Measurements from ENCODE around the gene RNU1-3. TPM values are rescaled to one million over a fixed set of nuclear protein-coding genes. Genes with fewer than 3 reads are reported as not detected.
"Not testable (repeated sequence)": the region's sequence is repeated elsewhere in the genome, so short reads cannot be mapped to it uniquely, and the experiment has no call there.

The RNU1-3 gene
- total and polyA plus RNA-seq, 2 of the 8 experiments (the other 6 are each of a cell fraction or from before 2014, with no cell fraction given), result 145 to 1,303 TPM

GRCh38 chr1:16644482-16645270 is 22.1 kb downstream of the RNU1-3 start:
- Histone ChIP-seq H3K9ac (replicated peaks in 1 of 4; ENCODE audit: extremely low read depth in 1 of 4, low read depth in 3 of 4, low read length in 3 of 4) (peak overlapping the region; percentile 53 to 93 (median 79)), H3K4me2 (ENCODE audit: insufficient read depth in 1 of 2, low read depth in 2 of 2, low read length in 2 of 2) (peak overlapping the region; percentile 72 to 92), H4K5ac (ENCODE audit: insufficient read length, low read depth, low read length) (peak overlapping the region; percentile 92), H2BK5ac (ENCODE audit: low read depth, low read length) (peak overlapping the region; percentile 72; the same call in 1 of the 2 replicates), H3K56ac (replicated peaks; ENCODE audit: insufficient read length, low read depth, low read length) (peak overlapping the region; percentile 73), H4K91ac (replicated peaks; ENCODE audit: insufficient read length, low read length) (peak overlapping the region; percentile 85), H3K4me3 (ENCODE audit: extremely low read depth in 1 of 4, insufficient read depth in 2 of 4, low read depth in 3 of 4, low read length in 4 of 4) (peak overlapping the region; percentile 48 to 100 (median 70)), H2AFZ (ENCODE audit: low read length) (peak overlapping the region; percentile 32), H3K14ac (ENCODE audit: insufficient read length) (peak overlapping the region; percentile 8), H2BK15ac (ENCODE audit: low read length) (peak overlapping the region; percentile 62), H3K4me1 (replicated peaks in 1 of 4; ENCODE audit: control insufficient read depth in 3 of 4, insufficient read depth in 4 of 4, low read length in 3 of 4) (peaks cover 0 to 17% (median 12%) of the 10 kb centered on the region in 4 experiments; a peak in 6 of 7 replicates), H4K8ac (ENCODE audit: extremely low read depth, insufficient read depth, low read length) (peak overlapping the region; percentile 94), H2BK12ac (ENCODE audit: low read depth, low read length) (peak overlapping the region; percentile 70), H3K27me3 (replicated peaks in 1 of 4; ENCODE audit: control insufficient read depth in 3 of 4, extremely low read depth in 1 of 4, insufficient read depth in 3 of 4, low read length in 3 of 4) (peaks cover 9 to 27% (median 22%) of the 10 kb centered on the region in 4 experiments; a peak in 6 of 7 replicates), H3K18ac (ENCODE audit: extremely low read depth, low read length) (peak overlapping the region; percentile 88)
- H4K20me1 ChIP-seq (replicated peaks in 1 of 2; ENCODE audit: control insufficient read depth in 1 of 2, insufficient read depth in 2 of 2, low read length in 2 of 2); H3K36me3 ChIP-seq (ENCODE audit: control insufficient read depth in 2 of 4, insufficient read depth in 4 of 4, low read length in 3 of 4); H3K79me1 ChIP-seq (ENCODE audit: low read depth, low read length); H3K27ac ChIP-seq (ENCODE audit: low read depth, low read length); H3K9me3 ChIP-seq (ENCODE audit: insufficient read depth in 2 of 2, low read depth in 1 of 2, low read length in 1 of 2); H2BK20ac ChIP-seq (ENCODE audit: low read length); H2AK5ac ChIP-seq (ENCODE audit: low read depth, low read length); FAIRE-seq; H3K23me2 ChIP-seq (ENCODE audit: low read depth, low read length); H3K4ac ChIP-seq (replicated peaks; ENCODE audit: insufficient read length, low read depth, low read length); H3K79me2 ChIP-seq (ENCODE audit: control insufficient read depth in 1 of 2, insufficient read depth in 2 of 2, low read length in 2 of 2); H3K23ac ChIP-seq (ENCODE audit: insufficient read length); H2BK120ac ChIP-seq (replicated peaks; ENCODE audit: low read depth, low read length): not testable (repeated sequence)
- peak; percentile 92 to 100 for DNase-seq (ENCODE audit: low read depth in 1 of 2, low spot score in 2 of 2)
- ChIA-PET CTCF (ENCODE audit: partially characterized antibody) (interaction anchor here (0.5 to 2.5 kb wide), 6 partner anchors 20 to 1141 kb away, joined by 3 to 27 read pairs (median 4); no protein-coding TSS in a partner anchor), POLR2A (ENCODE audit: partially characterized antibody) (interaction anchor here (0.7 to 1.9 kb wide), 5 partner anchors 14 to 54 kb away, joined by 3 to 5 read pairs (median 4); partner anchors contain the start of gene NBPF1)
- WGBS, 2 experiments (ENCODE audit: extremely low coverage in 1 of 2, insufficient coverage in 1 of 2, insufficient read length in 1 of 2, insufficient replicate concordance in 2 of 2, low coverage in 1 of 2, low lambda C conversion rate in 2 of 2, missing lambda C conversion rate in 1 of 2), result 7% methylated on average over 61 of the region's 61 CpGs; no CpG with 5 or more reads in 1 of the 2 experiments
- TF ChIP-seq BACH1 (IDR thresholded peaks at IDR 0.05; ENCODE audit: low read length), result peak; percentile 74; the same call in 1 of the 2 replicates
- TF ChIP-seq POLR2AphosphoS5 (IDR thresholded peaks at IDR 0.05; ENCODE audit: low read depth, low read length), result peak; percentile 95
- peak; percentile 34; the same call in 1 of the 2 replicates for TF ChIP-seq SRF (IDR thresholded peaks at IDR 0.05; ENCODE audit: low read depth, low read length)
- TF ChIP-seq SIN3A (conservative IDR thresholded peaks at IDR 0.05 in 1 of 2, IDR thresholded peaks at IDR 0.05 in 1 of 2; ENCODE audit: low read depth in 1 of 2, low read length in 2 of 2), result peak in 1 of 2 experiments; percentile 68; a peak in 1 of 4 replicates
- TF ChIP-seq GABPA (IDR thresholded peaks at IDR 0.05; ENCODE audit: borderline replicate concordance, insufficient read depth, low read length), result peak; percentile 90
- peak; percentile 58 for TF ChIP-seq SUZ12 (IDR thresholded peaks at IDR 0.05; ENCODE audit: low read length)
- peak; percentile 68; the same call in 1 of the 2 replicates for TF ChIP-seq CEBPB (IDR thresholded peaks at IDR 0.05; ENCODE audit: low read depth, low read length)
- TF ChIP-seq EP300 (IDR thresholded peaks at IDR 0.05; ENCODE audit: borderline replicate concordance in 1 of 2, low read depth in 2 of 2, low read length in 2 of 2), result peak in 1 of 2 experiments; percentile 82; a peak in 1 of 3 replicates
- TF ChIP-seq CREB1 (IDR thresholded peaks at IDR 0.05), result peak; percentile 84
- peak; percentile 71; the same call in 1 of the 2 replicates for TF ChIP-seq JUND (IDR thresholded peaks at IDR 0.05; ENCODE audit: low read length)
- peak; percentile 56 for TF ChIP-seq KDM5A (IDR thresholded peaks at IDR 0.05; ENCODE audit: low read length)
- peak; percentile 88 for TF ChIP-seq TBP (IDR thresholded peaks at IDR 0.05; ENCODE audit: low read depth, low read length)

Measured in H1 (cell line).